Prostate gland (tissue), 2 donors: ENCODE measurements around the gene ARHGAP26. TPM values are rescaled to one million over a fixed set of nuclear protein-coding genes. Genes with fewer than 3 reads are reported as not detected.
A peak's percentile ranks its signal among the peaks of the same experiment; 100 is the strongest.

Source experiments
- DNase-seq: peaks from one replicate; pipeline ENCODE4 v3.0.0-alpha.2; 2019; ENCODE audit warnings: low spot score
- H3K27ac ChIP-seq, 2 donors: fragments of 200-600 bp; sonication (generic); 2 replicates each; pipeline ENCODE4 v1.5.1; 2017 to 2019
- H3K27me3 ChIP-seq: fragments of 200-600 bp; sonication (generic); replicated peaks from 2 replicates; pipeline ENCODE4 v1.5.1; 2019; ENCODE audit not compliant: insufficient read depth
- H3K36me3 ChIP-seq, 2 donors: fragments of 200-600 bp; sonication (generic); 1 replicate in 1 of 2; 2 replicates in 1 of 2; pipeline versions ENCODE4 v1.5.1 to v1.8.1; 2017 to 2019
- H3K4me1 ChIP-seq: fragments of 200-600 bp; sonication (generic); replicated peaks from 2 replicates; pipeline ENCODE4 v1.5.1; 2019
- H3K4me3 ChIP-seq, 2 donors: fragments of 200-600 bp; sonication (generic); 2 replicates each; pipeline ENCODE4 v1.5.1; 2017 to 2019
- H3K9me3 ChIP-seq: fragments of 200-600 bp; sonication (generic); 2 replicates; pipeline ENCODE4 v1.5.1; 2017
- CTCF ChIP-seq, 4 experiments: fragments of 200-600 bp in 2 of 4; fragments of 450-650 bp in 2 of 4; sonication (generic) in 2 of 4; IDR thresholded peaks; 1 replicate in 3 of 4; 2 replicates in 1 of 4; pipeline ENCODE4 v1.5.1; 2016 to 2019; ENCODE audit warnings: antibody characterized with exemption in 4 of 4, mild to moderate bottlenecking in 2 of 4, moderate library complexity in 2 of 4
- POLR2A ChIP-seq: fragments of 450-650 bp; IDR thresholded peaks from one replicate; pipeline ENCODE4 v1.6.1; 2016; ENCODE audit warnings: antibody characterized with exemption, mild to moderate bottlenecking
- POLR2AphosphoS5 ChIP-seq: sonication (generic); formaldehyde crosslinking; IDR thresholded peaks from one replicate; pipeline ENCODE4 v1.6.1; 2017; ENCODE audit warnings: antibody characterized with exemption
- WGBS: methylation state at CpG from one replicate; pipeline ENCODE4 v1.1.5; 2018; 5-methylcytosine and 5-hydroxymethylcytosine counted together
- intact Hi-C: fragments of 100-400 bp; cut with DNase I; formaldehyde crosslinking; loops from one replicate; pipeline ENCODE4 v1.14.2; 2022
- total RNA-seq, 2 donors: library from RNA; depleted of rRNA; stranded (reverse); fragments of >200 nt; gene quantifications; one replicate each; pipeline ENCODE4 v1.1.0, GENCODE V29; 2016

Gene ARHGAP26
- total RNA-seq, 2 donors from 2014 or later: 11.7 to 39.8 TPM

GRCh38 chr5:142800776-142801494 is 30.8 kb downstream of the ARHGAP26 start:
- no peaks in the 10 kb centered on the region for H3K4me1 ChIP-seq
- H3K27ac ChIP-seq: no peak overlapping the region

GRCh38 chr5:142801495-142801871 is 31.3 kb downstream of the ARHGAP26 start:
- H3K27me3 ChIP-seq: no peaks in the 10 kb centered on the region
- H3K27ac ChIP-seq: no peak overlapping the region
- DNase-seq: no peak
- 81% methylated on average over 4 of the region's 4 CpGs for WGBS
- no peaks in the 10 kb centered on the region for H3K4me1 ChIP-seq
- H3K4me3 ChIP-seq: no peak overlapping the region
- intact Hi-C loops: no loop called here
- H3K9me3 ChIP-seq: no peaks in the 10 kb centered on the region
- H3K36me3 ChIP-seq: no peaks in the 10 kb centered on the region
- no peak for TF ChIP-seq POLR2A
- TF ChIP-seq POLR2AphosphoS5: no peak
- TF ChIP-seq CTCF (IDR thresholded peaks at IDR 0.05): no peak

More at GRCh38 chr5:142800776-142801494, 30.8 kb downstream of the ARHGAP26 start:
- DNase-seq: no peak
- H3K4me3 ChIP-seq: no peak overlapping the region
- 91% methylated on average over 6 of the region's 6 CpGs for WGBS
- H3K9me3 ChIP-seq: no peaks in the 10 kb centered on the region
- intact Hi-C loops: no loop called here
- TF ChIP-seq POLR2A: no peak
- TF ChIP-seq POLR2AphosphoS5: no peak
- TF ChIP-seq CTCF (IDR thresholded peaks at IDR 0.05): no peak
- H3K36me3 ChIP-seq: no peaks in the 10 kb centered on the region
- no peaks in the 10 kb centered on the region for H3K27me3 ChIP-seq

GRCh38 chr5:142803428-142804125 is 33.4 kb downstream of the ARHGAP26 start:
- Histone ChIP-seq H3K27me3 (no peaks in the 10 kb centered on the region), H3K36me3 (no peaks in the 10 kb centered on the region), H3K4me1 (no peaks in the 10 kb centered on the region), H3K27ac (no peak overlapping the region), H3K9me3 (no peaks in the 10 kb centered on the region), H3K4me3 (no peak overlapping the region)
- 67% methylated on average over 11 of the region's 11 CpGs for WGBS
- intact Hi-C loops: no loop called here
- TF ChIP-seq POLR2A: no peak
- TF ChIP-seq POLR2AphosphoS5: peak; percentile 48
- no peak for DNase-seq

- no peaks in the 10 kb centered on the region for H3K36me3 ChIP-seq
- H3K9me3 ChIP-seq: no peaks in the 10 kb centered on the region
- no peak for DNase-seq
- intact Hi-C loops: no loop called here
- H3K4me3 ChIP-seq: no peak overlapping the region
- TF ChIP-seq CTCF (IDR thresholded peaks at IDR 0.05) (no peak), POLR2AphosphoS5 (no peak), POLR2A (no peak)
- H3K4me1 ChIP-seq: no peaks in the 10 kb centered on the region
- H3K27me3 ChIP-seq: no peaks in the 10 kb centered on the region
- 95% methylated on average over 3 of the region's 3 CpGs for WGBS
- no peak overlapping the region for H3K27ac ChIP-seq
Measured at GRCh38 chr5:142805339-142805738, 35.2 kb downstream of the ARHGAP26 start.

GRCh38 chr5:142806841-142807267 is 36.7 kb downstream of the ARHGAP26 start:
- H3K4me1 ChIP-seq: no peaks in the 10 kb centered on the region
- intact Hi-C loops: no loop called here
- H3K36me3 ChIP-seq: no peaks in the 10 kb centered on the region
- H3K27ac ChIP-seq: no peak overlapping the region
- no peaks in the 10 kb centered on the region for H3K27me3 ChIP-seq
- TF ChIP-seq POLR2A: no peak
- TF ChIP-seq POLR2AphosphoS5: no peak
- no peak for TF ChIP-seq CTCF (IDR thresholded peaks at IDR 0.05)
- 71% methylated on average over 2 of the region's 2 CpGs for WGBS
- no peak for DNase-seq
- no peaks in the 10 kb centered on the region for H3K9me3 ChIP-seq
- H3K4me3 ChIP-seq: no peak overlapping the region
